Measurements from ENCODE around the gene MACF1.

Gene MACF1

DNA sequence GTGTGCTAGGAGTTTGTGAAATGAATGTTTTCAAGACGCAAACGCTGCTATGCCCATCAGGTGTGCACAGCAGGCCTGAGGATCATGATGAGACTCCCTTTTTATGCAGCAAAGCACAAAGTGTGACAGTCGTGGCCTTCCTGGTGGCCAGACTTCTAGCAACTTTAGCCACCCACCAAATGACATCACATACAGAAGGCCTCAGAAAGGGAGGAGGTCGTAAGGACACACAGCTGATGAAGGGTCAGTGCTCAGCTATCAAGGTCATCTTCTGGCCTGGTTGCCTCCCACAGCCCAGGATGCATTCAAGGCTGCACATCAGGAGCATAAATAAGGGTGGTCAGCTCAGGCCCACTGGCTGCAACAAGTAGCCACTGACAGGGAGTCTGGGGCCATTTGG, 323.6 kb downstream of the MACF1 start:
- Mint-ChIP-seq H3K27ac (no peak overlapping the region), H3K36me3 (peaks cover 40% of the 10 kb centered on the region), H3K4me3 (no peak overlapping the region), H3K4me1 (peaks cover 28% of the 10 kb centered on the region), H3K9me3 (no peaks in the 10 kb centered on the region)
- DNase-seq (ENCODE audit: low spot score in 2 of 2) (no peak), ATAC-seq (no peak)

DNA sequence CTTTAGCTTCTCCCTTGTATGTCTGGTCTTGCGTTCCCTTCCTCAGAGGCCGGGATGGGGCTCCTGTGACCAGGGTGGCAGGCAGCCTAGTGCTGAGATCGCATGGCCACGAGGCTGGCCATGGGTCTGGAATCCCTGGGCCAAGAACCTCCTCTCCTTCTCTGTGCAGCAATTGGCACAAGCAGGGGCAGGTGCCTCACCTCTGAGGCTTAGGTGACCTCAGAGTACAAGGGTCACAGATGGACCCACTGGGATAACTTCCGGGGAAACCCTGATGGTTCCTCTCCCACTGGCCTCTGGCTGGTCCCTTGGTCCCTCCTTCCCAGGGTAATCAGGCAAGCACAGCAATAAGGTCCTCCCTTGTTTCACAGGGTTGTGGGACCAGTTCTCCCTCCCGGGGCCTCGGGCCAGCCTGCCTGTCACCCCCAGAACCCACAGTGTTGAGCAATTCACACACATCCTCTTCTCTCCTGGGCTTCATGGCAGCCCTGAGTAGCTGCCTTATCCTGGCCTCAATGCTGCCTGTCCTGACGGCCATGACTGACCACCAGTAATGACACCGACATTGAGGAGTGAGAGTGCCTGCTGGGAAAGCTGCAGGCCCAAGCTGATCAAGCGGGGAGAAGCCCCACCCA, 325.5 kb downstream of the MACF1 start:
- peaks cover 56% of the 10 kb centered on the region for H3K36me3 Mint-ChIP-seq
- ATAC-seq = no peak
- no peak overlapping the region for H3K27ac Mint-ChIP-seq
- no peaks in the 10 kb centered on the region for H3K9me3 Mint-ChIP-seq
- H3K4me1 Mint-ChIP-seq = peaks cover 17% of the 10 kb centered on the region
- no peak for DNase-seq (ENCODE audit: low spot score in 2 of 2)
- H3K4me3 Mint-ChIP-seq = no peak overlapping the region

DNA sequence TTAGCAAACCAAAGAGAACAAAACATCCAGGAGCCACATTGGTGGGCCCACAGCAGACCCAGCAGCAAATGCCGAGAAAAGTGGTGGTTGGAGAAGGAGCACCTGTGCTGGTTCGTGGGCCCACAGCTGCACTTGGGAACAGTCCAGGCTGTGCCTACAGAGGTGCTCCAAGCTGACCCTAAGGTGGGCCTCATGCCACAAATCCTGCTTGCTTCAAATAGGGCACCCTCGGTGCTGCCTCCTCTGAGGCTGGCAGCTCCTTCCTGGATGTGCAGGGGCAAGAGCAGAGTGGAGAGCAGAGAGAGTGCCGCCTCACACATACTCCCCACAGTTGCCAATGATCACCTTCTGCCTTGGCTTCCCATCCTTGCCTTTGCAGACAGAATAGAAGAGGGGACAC, 327.0 kb downstream of the MACF1 start:
- H3K36me3 Mint-ChIP-seq = peaks cover 63% of the 10 kb centered on the region
- no peak for DNase-seq (ENCODE audit: low spot score in 2 of 2)
- peaks cover 4% of the 10 kb centered on the region for H3K4me1 Mint-ChIP-seq
- no peak overlapping the region for H3K4me3 Mint-ChIP-seq
- no peaks in the 10 kb centered on the region for H3K9me3 Mint-ChIP-seq
- H3K27ac Mint-ChIP-seq = no peak overlapping the region
- ATAC-seq = no peak

DNA sequence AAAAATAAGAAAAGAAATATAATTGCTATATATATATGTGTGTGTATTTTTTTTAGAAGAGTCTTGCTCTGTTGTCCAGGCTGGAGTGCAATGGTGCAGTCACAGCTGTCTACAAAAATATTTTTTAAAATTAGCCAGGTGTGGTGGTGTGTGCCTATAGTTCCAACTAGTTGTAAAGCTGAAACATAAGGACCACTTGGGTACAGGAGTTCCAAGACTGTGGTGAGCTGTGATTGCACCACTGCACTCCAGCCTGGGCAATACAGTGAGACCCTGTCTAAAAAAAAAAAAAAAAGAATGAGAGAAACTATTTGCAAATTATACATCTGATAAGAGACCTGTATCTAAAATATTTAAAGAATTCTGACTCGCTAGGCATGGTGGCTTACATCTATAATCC, 328.9 kb downstream of the MACF1 start:
- Mint-ChIP-seq H3K9me3 (no peaks in the 10 kb centered on the region), H3K4me3 (no peak overlapping the region), H3K36me3 (peaks cover 63% of the 10 kb centered on the region), H3K27ac (no peak overlapping the region), H3K4me1 (peaks cover under 1% of the 10 kb centered on the region)
- ATAC-seq (no peak), DNase-seq (ENCODE audit: low spot score in 2 of 2) (no peak)

Measured in stimulated activated effector memory CD8-positive, alpha-beta T cell treated with anti-CD3 and anti-CD28 coated beads, Interleukin-12 subunit alpha, Interleukin-12 subunit beta, amount 100 ng/mL, for 72 hours (primary cell).